Uterus (tissue), 4 donors: ENCODE data around the gene TRIM68. TPM values are rescaled to one million over a fixed set of nuclear protein-coding genes. Genes with fewer than 3 reads are reported as not detected.

Experiments used
- DNase-seq, 2 donors: peaks; one replicate each; pipeline ENCODE4 v3.0.0-alpha.2; 2019 to 2020
- H3K27ac ChIP-seq, 2 donors: fragments of 200-600 bp; sonication (generic); 1 replicate in 1 of 2; 2 replicates in 1 of 2; pipeline ENCODE4 v1.5.1; 2016 to 2018
- H3K27me3 ChIP-seq, 2 donors: fragments of 200-600 bp; sonication (generic); one replicate each; pipeline ENCODE4 v1.5.1; 2018 to 2019; ENCODE audit warnings: control low read depth in 1 of 2
- H3K36me3 ChIP-seq, 2 donors: fragments of 200-600 bp; sonication (generic); one replicate each; pipeline ENCODE4 v1.5.1; 2019; ENCODE audit warnings: control low read depth in 1 of 2
- H3K4me1 ChIP-seq, 2 donors: fragments of 200-600 bp; sonication (generic); one replicate each; pipeline ENCODE4 v1.5.1; 2018 to 2019; ENCODE audit warnings: control low read depth in 1 of 2
- H3K4me3 ChIP-seq, 2 donors: fragments of 200-600 bp; sonication (generic); 1 replicate in 1 of 2; 2 replicates in 1 of 2; pipeline ENCODE4 v1.5.1; 2018 to 2019; ENCODE audit warnings: mild to moderate bottlenecking in 1 of 2
- H3K9me3 ChIP-seq, 2 donors: fragments of 200-600 bp; sonication (generic); one replicate each; pipeline ENCODE4 v1.5.1; 2019; ENCODE audit warnings: control low read depth in 1 of 2
- POLR2A ChIP-seq, 2 donors: fragments of 450-650 bp; IDR thresholded peaks; one replicate each; pipeline ENCODE4 v1.6.1; 2016; ENCODE audit warnings: antibody characterized with exemption in 2 of 2, mild to moderate bottlenecking in 1 of 2, moderate library complexity in 1 of 2
- intact Hi-C: fragments of 100-400 bp; cut with DNase I; formaldehyde crosslinking; loops from one replicate; pipeline ENCODE4 v1.15.1; 2023; ENCODE audit warnings: low total_unique reads
- total RNA-seq, 4 donors: library from RNA; depleted of rRNA in 3 of 4; stranded (reverse); fragments of >200 nt in 3 of 4; gene quantifications; one replicate each; pipeline versions ENCODE4 v1.1.0 to v1.2.4, GENCODE V29; 2014 to 2023
- TF ChIP-seq, protein P1 (sequence below), 4 experiments: fragments of 200-600 bp in 2 of 4; fragments of 450-650 bp in 2 of 4; sonication (generic) in 2 of 4; IDR thresholded peaks; one replicate each; pipeline ENCODE4 v1.5.1; 2016 to 2019; ENCODE audit warnings: antibody characterized with exemption in 4 of 4, mild to moderate bottlenecking in 2 of 4, moderate library complexity in 1 of 4
- donor health status: DM: yes; HTN: yes; CAD: no.

The TRIM68 gene
- total RNA-seq, 4 donors from 2014 or later: 9.0 to 22.7 (median 13.3) TPM

- H3K9me3 ChIP-seq: no peaks in the 10 kb centered on the region
- TF ChIP-seq, protein P1, sequence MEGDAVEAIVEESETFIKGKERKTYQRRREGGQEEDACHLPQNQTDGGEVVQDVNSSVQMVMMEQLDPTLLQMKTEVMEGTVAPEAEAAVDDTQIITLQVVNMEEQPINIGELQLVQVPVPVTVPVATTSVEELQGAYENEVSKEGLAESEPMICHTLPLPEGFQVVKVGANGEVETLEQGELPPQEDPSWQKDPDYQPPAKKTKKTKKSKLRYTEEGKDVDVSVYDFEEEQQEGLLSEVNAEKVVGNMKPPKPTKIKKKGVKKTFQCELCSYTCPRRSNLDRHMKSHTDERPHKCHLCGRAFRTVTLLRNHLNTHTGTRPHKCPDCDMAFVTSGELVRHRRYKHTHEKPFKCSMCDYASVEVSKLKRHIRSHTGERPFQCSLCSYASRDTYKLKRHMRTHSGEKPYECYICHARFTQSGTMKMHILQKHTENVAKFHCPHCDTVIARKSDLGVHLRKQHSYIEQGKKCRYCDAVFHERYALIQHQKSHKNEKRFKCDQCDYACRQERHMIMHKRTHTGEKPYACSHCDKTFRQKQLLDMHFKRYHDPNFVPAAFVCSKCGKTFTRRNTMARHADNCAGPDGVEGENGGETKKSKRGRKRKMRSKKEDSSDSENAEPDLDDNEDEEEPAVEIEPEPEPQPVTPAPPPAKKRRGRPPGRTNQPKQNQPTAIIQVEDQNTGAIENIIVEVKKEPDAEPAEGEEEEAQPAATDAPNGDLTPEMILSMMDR (IDR thresholded peaks at IDR 0.05): no peak
- TF ChIP-seq POLR2A (IDR thresholded peaks at IDR 0.05): no peak
- H3K27me3 ChIP-seq: no peaks in the 10 kb centered on the region
- no peak overlapping the region for H3K4me3 ChIP-seq
- no peak for DNase-seq
- no peak overlapping the region for H3K27ac ChIP-seq
- no peaks in the 10 kb centered on the region for H3K4me1 ChIP-seq
- intact Hi-C loops: no loop called here
- H3K36me3 ChIP-seq: no peaks in the 10 kb centered on the region
Measured at GRCh38 chr11:4580124-4580523, 27.9 kb downstream of the TRIM68 start.

GRCh38 chr11:4578624-4579023 is 29.4 kb downstream of the TRIM68 start:
- Histone ChIP-seq H3K9me3 (no peaks in the 10 kb centered on the region), H3K4me1 (no peaks in the 10 kb centered on the region), H3K36me3 (no peaks in the 10 kb centered on the region), H3K27ac (no peak overlapping the region), H3K4me3 (no peak overlapping the region), H3K27me3 (no peaks in the 10 kb centered on the region)
- DNase-seq: no peak
- TF ChIP-seq, protein P1 (IDR thresholded peaks at IDR 0.05): no peak
- no peak for TF ChIP-seq POLR2A (IDR thresholded peaks at IDR 0.05)
- intact Hi-C loops: no loop called here

GRCh38 chr11:4577761-4578160 is 30.3 kb downstream of the TRIM68 start:
- no peaks in the 10 kb centered on the region for H3K4me1 ChIP-seq
- no peaks in the 10 kb centered on the region for H3K36me3 ChIP-seq
- no peaks in the 10 kb centered on the region for H3K27me3 ChIP-seq
- H3K27ac ChIP-seq: no peak overlapping the region
- no peak overlapping the region for H3K4me3 ChIP-seq
- no peak for TF ChIP-seq POLR2A (IDR thresholded peaks at IDR 0.05)
- TF ChIP-seq, protein P1 (IDR thresholded peaks at IDR 0.05): no peak
- intact Hi-C loops: no loop called here
- DNase-seq: no peak
- H3K9me3 ChIP-seq: no peaks in the 10 kb centered on the region

DNA sequence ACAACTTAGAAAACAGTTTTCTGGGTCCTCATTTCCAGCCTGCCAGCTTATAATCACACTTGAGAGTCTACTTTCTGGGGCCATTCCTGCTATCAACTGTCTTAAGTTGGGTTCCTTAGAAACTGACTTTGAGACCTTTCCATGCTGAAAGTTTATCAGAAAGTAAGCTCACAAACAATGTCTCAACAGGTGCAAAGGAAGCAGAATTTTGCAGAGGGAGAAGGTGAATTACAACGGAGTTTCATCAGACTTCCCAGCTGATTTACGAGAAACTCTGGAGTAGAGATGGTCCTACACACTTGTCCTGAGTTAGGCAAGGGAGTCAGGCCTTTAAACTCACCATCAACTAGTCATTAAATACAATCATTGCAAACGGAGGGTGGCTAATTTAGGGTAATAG is 31.2 kb downstream of the TRIM68 start:
- H3K36me3 ChIP-seq: no peaks in the 10 kb centered on the region
- intact Hi-C loops: no loop called here
- TF ChIP-seq, protein P1 (IDR thresholded peaks at IDR 0.05): no peak
- no peak for TF ChIP-seq POLR2A (IDR thresholded peaks at IDR 0.05)

DNA sequence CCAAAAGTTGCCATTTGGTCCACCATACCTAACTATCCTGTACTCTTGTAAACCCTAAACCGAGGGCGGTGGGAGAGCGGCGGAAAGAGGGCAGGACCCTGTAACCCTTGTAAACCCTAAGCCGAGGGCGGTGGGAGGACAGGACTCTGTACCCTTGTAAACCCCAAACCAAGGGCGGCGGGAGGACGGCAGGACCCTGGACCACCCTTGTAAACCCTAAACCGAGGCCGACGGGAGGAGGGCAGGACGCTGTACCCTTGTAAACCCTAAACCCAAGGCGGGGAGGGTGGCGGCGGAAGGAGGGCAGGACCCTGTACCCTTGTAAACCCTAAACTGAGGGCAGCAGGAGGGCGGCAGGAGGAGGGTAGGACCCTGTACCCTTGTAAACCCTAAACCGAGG is 39.0 kb downstream of the TRIM68 start:
- H3K9me3 ChIP-seq: no peaks in the 10 kb centered on the region
- intact Hi-C loops: no loop called here
- DNase-seq: no peak
- H3K27ac ChIP-seq: no peak overlapping the region
- no peaks in the 10 kb centered on the region for H3K27me3 ChIP-seq
- no peaks in the 10 kb centered on the region for H3K4me1 ChIP-seq
- H3K36me3 ChIP-seq: no peaks in the 10 kb centered on the region
- TF ChIP-seq POLR2A (IDR thresholded peaks at IDR 0.05): no peak
- TF ChIP-seq, protein P1 (IDR thresholded peaks at IDR 0.05): no peak
- H3K4me3 ChIP-seq: no peak overlapping the region

More for the DNA sequence above, 31.2 kb downstream of the TRIM68 start:
- no peaks in the 10 kb centered on the region for H3K4me1 ChIP-seq
- no peaks in the 10 kb centered on the region for H3K27me3 ChIP-seq
- no peak overlapping the region for H3K27ac ChIP-seq
- no peaks in the 10 kb centered on the region for H3K9me3 ChIP-seq
- no peak for DNase-seq
- no peak overlapping the region for H3K4me3 ChIP-seq
